Cardiac fibroblast (primary cell): ENCODE measurements around the gene ATXN1.
"Not testable (repeated sequence)": the region's sequence is repeated elsewhere in the genome, so short reads cannot be mapped to it uniquely, and the experiment has no call there.

Source experiments
- DNase-seq, 2 donors: peaks; one replicate each; pipeline versions ENCODE4 v3.0.0 to v3.0.0-alpha.2; 2010; ENCODE audit warnings: low read depth in 2 of 2
- H3K4me3 ChIP-seq, 2 donors: replicated peaks in 1 of 2; 1 replicate in 1 of 2; 2 replicates in 1 of 2; pipeline ENCODE4 v1.5.1; 2011; ENCODE audit warnings: low read depth in 2 of 2, low read length in 2 of 2, mild to moderate bottlenecking in 2 of 2, moderate library complexity in 1 of 2
- CTCF ChIP-seq: IDR thresholded peaks from one replicate; pipeline ENCODE4 v1.5.1; 2011; ENCODE audit warnings: low read depth, mild to moderate bottlenecking, low read length, inconsistent platforms

The ATXN1 gene

DNA sequence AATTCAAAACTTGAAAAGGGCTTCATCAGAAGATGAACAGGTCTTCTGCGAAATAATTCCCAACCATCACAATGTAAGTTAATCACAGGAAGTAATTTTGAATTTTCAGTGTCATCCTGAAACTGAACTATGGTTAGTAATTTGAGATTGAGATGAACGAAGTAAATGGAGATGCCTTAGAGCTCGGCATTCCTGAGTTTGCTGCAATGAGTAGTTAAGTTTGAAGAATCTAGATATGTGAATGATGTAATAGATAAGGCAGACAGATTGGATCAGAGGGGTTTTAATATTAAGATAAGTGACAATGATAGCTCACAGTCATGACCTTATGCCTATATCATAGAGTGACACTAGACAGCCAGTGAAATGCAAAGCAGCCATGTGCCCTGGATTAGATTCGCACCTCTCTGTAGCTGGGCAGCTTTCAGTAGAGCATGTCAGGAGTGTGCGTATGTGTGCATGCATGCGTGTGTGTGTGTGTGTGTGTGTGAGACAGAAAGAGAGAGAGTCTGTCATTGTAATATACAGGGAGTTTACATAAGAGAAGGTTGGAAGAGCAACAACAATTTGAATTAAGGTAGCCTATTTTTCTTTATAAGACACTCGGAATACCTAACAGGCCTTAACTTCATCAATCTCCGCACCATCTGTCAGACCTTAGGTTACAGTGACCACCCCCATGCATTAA, 289.9 kb downstream of the ATXN1 start:
- DNase-seq, result no peak
- H3K4me3 ChIP-seq, result no peak overlapping the region

GRCh38 chr6:16470502-16471221, 290.6 kb downstream of the ATXN1 start:
- TF ChIP-seq CTCF, result no peak
- no peak for DNase-seq
- no peak overlapping the region for H3K4me3 ChIP-seq

More for the DNA sequence above, 289.9 kb downstream of the ATXN1 start:
- no peak for TF ChIP-seq CTCF

DNA sequence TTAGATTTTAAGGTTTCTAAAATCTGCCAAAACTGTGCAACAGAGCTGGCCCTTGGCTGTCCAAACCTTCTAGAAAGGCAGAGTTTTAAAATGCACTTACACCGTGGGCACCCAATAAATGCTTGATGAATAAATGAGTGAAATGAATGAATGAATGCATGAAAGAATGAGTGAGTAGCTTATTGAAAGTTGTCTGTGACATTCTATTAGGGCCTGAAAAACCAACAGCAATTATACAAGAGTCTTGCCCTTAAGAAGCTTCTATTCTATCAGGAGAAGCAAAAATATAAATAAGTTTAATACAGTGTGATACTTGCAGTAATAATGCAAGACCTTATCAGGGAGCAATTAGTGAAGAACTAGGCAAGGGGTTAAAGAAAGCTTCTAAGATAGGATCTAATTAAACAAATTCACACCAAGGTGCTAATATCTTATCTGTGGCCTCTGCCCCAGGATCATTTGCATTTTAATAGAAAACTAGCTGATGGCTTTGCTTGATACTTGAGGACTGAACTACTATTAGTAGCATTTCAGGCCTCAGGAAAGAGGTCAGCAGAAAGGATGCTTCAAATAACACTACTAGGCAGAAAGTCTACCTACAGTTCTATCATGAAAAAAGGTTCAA, 292.2 kb downstream of the ATXN1 start:
- no peak overlapping the region for H3K4me3 ChIP-seq
- TF ChIP-seq CTCF, result no peak
- no peak for DNase-seq

- H3K4me3 ChIP-seq, result no peak overlapping the region
- no peak for TF ChIP-seq CTCF
- DNase-seq, result no peak
Observed at GRCh38 chr6:16466800-16467553, 294.3 kb downstream of the ATXN1 start.

DNA sequence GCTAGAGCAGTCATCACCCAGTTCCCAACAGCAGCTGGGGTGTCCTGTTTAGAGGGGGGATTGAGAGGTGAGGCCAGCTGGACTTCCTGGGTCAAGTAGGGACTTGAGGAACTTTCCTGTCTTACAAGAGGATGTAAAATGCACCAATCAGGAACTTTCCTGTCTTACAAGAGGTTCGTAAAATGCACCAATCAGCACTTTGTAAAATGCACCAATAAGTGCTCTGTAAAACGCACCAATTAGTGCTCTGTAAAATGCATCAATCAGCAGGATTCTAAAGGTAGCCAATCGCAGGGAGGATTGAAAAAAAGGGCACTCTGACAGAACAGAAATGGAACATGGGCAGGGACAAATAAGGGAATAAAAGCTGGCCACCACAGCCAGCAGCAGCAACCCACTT, 297.2 kb downstream of the ATXN1 start:
- no peak for DNase-seq
- no peak overlapping the region for H3K4me3 ChIP-seq
- TF ChIP-seq CTCF, result no peak

- H3K4me3 ChIP-seq, DNase-seq: not testable (repeated sequence)
Observed at GRCh38 chr6:16463246-16463645, 298.0 kb downstream of the ATXN1 start.

DNA sequence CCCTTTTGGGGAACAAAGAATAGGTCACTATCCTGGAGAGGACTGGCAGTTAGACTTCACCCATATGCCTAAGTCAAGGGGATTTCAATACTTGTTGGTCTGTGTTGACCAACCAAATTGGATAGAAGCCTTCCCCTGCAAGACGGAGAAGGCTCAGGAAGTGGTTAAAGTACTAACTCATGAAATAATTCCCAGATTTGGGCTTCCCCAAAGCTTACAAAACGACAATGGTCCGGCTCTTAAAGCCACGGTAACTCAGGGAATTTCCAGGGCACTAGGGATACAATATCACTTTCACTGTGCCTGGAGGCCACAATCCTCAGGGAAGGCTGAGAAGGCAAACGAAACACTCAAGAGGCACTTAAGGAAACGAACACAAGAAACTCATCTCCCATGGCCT, 299.8 kb downstream of the ATXN1 start:
- no peak for DNase-seq
- no peak for TF ChIP-seq CTCF

GRCh38 chr6:16459472-16459871, 301.8 kb downstream of the ATXN1 start:
- DNase-seq, H3K4me3 ChIP-seq: not testable (repeated sequence)

More for the DNA sequence above, 299.8 kb downstream of the ATXN1 start:
- H3K4me3 ChIP-seq, result no peak overlapping the region
